Stimulated activated CD8-positive, alpha-beta memory T cell treated with anti-CD3 and anti-CD28 coated beads, Interleukin-15, amount 100 ng/mL, for 48 hours (primary cell): ENCODE measurements around the gene OIP5.
"Not testable (repeated sequence)": the region's sequence is repeated elsewhere in the genome, so short reads cannot be mapped to it uniquely, and the experiment has no call there.

Experiments used
- DNase-seq, 2 donors: peaks; one replicate each; pipeline ENCODE4 v3.0.0-alpha.2; 2020; ENCODE audit warnings: low read depth in 2 of 2

The OIP5 gene

DNA sequence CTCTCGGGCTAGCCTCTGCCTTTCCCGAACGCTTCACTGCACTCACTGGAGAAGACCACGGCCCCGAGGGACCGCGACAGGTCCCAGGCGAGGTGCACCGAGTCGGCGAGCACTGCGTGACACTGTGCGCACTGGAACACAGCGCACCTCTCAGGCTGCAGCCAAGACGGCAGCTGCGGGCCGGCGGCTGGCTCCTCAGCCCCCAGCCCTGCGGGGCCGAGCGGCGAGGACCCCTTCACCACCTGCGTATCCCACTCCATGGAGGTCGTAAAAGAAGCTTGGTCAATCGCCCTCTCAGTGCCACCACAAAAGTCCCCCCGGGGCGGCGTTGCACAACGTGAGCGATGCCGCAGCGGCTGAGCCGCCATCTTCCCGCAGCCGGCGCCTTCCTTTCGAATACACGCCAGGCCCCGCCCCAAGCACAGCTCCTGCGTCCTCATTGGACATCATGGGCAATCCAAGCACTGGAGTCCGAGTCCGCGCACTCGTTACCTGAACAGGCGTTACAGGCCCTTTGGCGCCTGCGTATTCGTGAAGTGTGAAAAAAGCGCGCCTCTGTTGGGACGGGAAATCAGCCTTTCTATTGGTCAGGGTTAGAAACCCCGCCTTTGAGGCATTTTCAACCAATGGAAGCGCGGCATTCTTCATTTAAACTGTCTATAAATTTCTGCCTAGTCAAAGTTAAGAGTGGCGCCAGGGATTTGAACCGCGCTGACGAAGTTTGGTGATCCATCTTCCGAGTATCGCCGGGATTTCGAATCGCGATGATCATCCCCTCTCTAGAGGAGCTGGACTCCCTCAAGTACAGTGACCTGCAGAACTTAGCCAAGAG, at the start of gene OIP5, which contains the start of gene NUSAP1:
Gene OIP5, minus strand, starts transcription at position 398 of the 832 bp plus-strand sequence. Its CDS starts 30 bp downstream, at position 368.
Gene NUSAP1, plus strand, starts transcription at position 688 of the 832 bp plus-strand sequence. Its CDS starts 77 bp downstream, at position 765.
- peak; percentile 96 to 97 for DNase-seq

DNA sequence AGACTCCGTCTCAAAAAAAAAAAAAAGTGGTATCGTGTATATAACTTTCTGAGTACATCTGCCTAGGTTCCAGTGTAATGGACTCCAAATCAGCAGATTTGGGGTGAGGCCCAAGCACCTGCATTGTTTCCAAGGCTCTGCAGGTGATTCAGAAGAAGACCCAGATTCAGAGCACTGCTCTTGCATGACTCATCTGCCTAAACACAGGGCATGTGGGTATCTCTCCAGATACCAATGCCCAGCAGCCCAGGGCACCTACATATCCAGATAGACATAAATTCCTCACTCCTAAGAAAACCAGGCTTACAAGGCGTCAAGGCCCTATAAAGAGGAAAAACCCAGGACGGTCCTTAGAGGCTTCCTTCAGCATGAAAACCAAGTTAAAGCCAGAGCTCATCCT, 45.6 kb upstream of the OIP5 start:
- DNase-seq, result no peak

DNA sequence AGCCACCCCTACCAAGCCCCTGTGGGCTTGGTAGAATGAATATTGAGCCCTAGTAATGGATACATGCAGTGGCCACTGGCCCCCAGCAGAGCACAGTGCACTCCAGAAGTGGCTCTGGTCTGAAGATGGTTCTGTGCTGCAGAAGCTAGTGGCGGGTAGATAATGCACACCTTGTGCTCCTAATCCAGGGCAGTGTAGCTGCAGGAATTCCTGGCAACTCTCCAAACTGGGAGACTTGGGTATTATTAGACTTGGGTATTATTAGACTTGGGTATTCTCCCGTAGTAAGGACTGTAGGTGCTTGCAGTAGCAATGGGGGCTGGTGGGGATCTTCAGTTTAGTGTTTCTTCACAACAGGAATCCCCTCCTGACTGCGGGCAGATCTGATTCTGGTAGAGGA, 35.0 kb upstream of the OIP5 start:
- DNase-seq, result no peak

DNA sequence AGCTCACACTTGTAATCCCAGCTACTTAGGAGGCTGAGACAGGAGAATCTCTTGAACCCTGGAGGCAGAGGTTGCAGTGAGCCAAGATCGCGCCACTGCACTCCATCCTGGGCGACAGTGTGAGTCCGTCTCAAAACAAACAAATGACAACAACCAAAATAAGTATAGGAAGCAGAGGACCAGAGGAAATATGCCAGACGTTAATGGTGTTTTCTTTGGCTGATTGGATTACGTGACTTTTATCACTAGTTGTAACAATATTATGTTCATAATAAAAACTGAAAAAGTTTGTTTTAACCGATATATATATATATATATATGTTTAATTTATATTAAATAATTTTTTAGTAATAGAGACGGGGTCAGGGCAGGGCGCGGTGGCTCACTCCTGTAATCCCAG, 22.0 kb upstream of the OIP5 start:
- DNase-seq, result no peak

DNA sequence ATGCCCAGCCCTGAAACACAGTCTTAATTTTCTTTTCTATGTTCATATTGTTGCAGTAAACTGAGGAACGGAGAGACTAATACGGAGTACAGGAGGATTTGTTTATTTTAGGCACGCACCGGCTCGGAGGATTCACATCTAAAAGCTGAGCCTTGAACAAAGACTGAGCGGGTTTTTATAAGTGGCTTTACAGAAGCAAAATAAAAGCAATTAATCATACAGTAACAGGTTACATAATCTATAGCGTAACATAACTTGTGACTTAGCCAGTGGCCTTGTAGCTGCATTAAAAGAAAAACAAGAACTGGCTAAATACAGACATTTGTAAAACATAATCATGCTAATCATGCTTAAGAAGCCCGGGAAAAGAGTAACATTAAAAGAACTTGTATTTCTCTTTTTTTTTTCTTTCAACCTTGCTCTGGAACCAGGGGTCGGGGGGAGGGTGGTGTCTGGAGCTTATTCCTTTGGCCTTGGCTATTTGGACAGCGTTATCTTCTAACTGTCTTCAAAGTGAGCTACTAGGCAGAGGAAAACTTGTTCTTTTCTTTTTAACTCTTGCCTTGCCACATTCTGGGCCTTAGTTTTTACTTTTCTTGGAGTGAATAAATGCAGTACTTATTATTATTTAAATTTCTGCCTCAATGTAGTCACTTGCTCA, 17.8 kb upstream of the OIP5 start:
- no peak for DNase-seq

DNA sequence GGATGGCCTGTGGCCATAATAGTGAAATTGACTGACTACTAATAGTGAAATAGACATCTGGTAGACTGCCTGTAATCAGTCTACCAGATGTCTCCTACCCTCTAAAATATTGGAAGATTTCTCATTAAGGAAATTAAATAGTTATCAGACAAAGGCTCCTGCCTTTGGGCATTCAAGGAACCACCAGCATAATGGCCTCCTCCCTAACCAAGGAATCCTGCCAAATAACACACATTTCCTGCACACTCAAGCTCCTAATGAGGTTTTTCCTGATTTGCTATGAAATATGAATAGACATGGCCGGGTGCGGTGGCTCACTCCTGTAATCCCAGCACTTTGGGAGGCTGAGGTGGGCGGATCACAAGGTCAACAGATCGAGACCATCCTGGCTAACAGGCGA, 14.8 kb upstream of the OIP5 start:
- no peak for DNase-seq

DNA sequence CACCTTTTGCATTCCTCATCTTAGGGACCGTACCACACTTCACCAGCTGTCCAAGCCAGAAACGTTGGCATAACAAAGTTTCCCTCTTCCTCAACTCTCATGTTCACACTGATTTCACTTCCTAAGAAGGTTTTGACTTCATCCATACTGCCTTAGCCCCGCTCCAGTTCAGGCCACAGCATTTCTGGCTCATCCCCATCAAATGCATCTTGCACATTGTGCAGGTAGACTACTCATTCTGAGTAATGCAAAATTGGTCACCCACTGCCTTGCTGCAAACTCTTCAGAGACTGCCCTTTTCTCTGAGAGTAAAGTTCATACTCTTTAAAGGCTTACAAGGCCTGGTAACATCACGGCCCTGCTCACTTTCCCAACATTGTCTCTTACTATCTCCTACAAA, 9.1 kb upstream of the OIP5 start:
- DNase-seq, result no peak

DNA sequence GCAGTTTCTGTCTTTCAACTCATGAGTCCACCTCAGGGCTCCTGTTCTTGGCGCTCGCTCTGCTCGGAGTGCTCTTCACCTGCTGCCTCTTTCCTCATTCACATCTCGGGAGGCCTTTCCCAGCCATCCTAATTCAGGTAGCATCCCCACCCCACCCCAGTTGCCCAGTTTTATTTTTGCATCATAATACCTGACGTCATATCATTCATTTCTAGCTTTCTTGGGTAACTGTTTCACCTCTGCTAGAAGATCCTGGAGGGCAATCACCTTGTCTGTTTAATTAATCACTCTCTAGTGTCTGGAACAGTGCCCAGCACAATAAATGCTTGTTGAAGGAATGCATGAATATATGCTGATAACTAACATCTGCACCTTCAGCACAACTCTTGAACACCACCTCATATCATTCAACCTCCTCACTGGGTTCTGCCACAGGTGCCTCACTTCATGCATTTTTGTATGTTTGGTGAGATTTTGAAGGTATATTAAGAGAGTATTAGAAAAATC, 7.9 kb upstream of the OIP5 start:
- DNase-seq, result no peak

DNA sequence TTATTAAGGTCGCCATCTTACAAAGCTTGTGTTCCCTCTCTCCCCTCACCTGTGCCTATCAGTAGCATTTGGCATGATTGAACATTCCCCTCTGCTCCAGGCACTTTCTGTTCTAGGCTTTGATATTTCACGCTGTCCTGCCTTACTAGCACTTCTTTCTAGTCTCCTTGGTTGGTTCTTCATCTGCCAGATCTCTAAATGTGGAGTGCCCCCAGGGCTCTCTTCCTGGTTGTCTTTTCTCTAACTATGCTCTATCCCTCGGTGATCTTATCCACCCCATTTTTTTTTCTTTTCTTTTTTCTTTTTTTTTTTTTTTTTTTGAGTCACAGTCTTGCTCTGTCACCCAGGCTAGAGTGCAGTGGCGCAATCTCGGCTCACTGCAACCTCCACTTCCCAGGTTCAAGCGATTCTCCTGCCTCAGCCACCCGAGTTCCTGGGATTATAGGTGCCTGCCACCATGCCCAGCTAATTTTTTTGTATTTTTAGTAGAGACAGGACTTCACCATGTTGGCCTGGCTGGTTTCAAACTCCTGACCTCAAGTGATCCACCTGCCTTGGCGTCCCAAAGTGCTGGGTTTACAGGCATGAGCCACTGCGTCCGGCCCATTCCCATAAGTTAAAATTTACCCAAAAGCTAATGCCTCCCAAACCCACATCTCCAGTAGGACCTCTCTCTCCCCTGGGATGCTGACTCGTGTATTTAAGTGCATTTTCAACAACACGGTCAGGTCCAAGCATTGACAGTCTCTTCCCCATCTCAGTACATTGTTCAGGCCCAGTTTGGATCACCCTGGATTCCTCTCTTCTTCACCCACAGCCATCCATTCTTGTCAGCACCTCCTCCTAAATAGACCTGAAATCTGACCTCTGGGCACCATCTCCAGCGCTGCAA, 5.5 kb upstream of the OIP5 start:
- no peak for DNase-seq

DNA sequence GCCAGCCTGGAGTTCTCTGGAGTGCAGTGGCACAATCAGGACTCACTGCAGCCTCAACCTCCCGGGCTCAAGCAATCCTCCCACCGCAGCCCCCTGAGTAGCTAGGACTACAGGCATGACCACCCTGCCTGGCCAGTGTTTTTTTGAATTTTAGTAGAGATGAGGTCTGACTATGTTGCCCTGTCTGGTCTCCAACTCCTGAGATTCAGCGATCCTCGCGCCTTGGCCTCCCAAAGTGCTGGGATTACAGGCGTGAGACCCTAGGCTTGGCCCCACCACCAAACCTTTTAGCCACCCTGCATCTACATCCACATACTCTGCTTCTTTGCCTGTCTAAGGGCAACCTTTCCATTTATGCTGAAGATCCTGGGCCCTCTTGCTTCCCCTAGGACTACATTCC, 4.7 kb upstream of the OIP5 start:
- no peak for DNase-seq

DNA sequence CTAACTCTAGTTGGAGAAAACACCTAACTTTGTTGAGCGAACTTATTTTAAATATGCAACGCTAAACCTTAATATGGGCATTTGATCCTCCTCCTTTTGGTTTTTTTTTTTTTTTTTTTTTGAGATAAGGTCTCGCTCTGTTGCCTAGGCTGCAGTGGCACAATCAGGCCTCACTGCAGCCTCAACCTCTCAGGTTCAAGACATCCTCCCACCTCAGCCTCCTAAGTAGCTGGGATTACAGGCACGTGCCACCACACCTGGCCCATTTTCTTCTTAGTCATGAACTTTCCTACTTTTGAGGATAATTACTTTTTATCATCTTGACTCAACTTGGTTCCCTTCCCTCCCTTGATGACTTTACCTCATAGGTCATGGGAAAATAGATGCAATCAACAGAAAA, 4.2 kb upstream of the OIP5 start:
- DNase-seq, result no peak

DNA sequence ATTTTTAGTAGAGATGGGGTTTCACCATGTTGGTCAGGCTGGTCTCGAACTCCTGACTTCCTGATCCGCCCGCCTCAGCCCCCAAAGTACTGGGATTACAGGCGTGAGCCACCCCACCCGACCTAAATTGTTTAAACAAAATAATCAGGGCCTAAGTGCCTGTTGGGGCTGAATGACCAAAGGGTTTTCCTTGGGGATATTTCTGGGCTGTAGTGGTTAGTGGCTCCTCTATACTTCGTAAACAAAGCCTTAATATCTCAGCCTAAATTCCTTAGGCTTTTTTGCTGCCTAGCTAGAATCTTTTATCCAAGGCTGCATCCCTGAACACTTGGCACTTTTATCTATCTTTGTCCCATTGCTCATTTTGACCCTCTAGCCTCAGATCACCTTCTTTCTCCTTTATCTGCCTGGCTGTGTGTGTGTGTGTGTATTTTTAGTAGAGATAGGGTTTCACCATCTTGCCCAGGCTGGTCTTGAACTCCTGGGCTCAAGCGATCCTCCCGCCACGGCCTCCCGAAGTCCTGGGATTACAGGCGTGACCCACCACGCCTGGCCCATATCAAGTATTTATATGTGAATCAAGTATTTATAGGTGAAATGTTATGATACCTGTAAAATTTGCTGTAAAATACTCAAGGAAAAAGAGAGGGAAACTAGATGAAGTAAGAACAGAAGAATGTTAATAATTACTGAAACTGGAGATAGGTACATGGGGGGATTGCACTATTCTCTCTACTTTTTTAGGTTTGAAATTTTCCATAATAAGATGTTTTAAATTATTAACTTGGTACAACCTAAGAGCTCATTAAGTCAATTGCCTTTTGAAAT, 2.1 kb upstream of the OIP5 start:
- DNase-seq, result no peak

DNA sequence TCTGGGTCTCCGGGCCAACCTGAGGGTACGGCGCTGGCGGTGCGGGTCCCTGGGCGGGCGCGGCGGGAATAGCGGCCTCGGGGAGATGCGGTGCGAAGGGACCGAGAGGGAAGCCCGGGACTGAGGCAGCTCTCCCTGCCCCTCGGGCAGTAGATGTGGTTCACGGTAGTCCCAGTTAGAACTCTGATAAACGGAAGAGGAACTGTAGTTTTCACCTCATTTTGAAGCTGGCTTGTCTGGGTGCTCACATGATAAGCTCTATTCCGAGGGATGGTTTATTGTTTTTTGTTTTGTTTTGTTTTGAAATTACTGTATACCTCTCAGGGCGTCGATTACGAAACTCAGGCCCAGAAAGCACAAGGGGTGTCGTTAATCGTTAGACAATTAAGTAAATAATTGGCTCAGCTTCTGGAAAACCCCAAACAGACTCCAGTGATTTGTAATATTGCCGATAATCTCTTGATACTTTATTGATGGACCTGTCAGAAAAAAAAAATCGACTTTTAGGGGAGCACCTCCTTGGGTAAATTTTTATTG, 703 bp upstream of the OIP5 start:
- DNase-seq, result no peak

DNA sequence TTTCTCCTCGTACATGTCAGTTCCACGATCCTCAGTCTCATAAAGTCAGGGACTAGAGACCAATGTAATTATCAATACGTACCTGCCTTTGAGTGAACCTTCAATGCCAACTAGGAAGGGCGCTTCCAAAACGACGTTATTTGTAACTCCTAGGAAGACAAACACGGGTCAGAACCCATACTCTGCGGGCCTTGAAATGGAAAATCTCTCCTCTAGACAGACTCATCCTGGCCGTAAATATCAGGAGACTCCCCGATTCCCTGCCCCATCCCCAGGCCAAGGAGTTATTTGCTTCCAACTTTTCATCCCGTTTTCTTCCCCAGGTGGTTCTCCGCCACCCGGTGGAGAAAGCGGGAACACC, 578 bp downstream of the OIP5 start:
- no peak for DNase-seq

DNA sequence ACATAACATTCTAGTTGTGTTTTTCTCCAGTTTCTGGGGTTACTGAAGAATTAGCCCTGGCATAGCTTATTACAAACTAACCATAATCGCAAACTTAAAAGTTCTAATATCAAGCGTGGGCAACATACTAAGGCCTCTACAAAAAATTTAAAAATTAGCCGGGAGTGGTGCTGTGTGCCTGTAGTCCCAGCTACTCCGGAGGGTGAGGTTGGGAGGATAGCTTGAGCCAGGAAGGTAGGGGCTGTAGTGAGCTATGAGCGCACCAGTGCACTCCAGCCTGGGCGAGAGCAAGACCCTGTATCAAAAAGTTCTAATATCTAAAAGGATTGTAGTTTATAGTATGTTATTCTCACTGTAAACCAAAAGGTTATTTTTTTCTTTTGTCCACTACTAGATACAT, 1.1 kb downstream of the OIP5 start:
- no peak for DNase-seq

DNA sequence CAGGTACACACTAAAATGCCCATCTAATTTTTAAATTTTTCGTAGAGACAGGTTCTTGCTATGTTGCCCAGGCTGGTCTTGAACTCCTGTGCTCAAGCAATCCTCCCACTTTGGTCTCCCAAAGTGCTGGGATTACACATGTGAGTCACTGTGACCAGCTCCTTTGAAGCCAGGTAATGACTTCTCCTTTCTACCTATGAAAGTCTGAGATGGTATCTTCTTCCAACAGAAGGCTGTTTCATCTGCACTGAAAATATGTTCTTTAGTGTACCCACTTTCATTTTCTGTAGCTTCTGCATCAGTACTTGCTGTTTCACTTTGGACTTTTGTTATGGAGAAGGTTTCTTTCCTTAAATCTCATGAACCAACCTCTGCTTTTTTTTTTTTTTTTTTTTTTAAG, 8.8 kb downstream of the OIP5 start:
- DNase-seq, result no peak

DNA sequence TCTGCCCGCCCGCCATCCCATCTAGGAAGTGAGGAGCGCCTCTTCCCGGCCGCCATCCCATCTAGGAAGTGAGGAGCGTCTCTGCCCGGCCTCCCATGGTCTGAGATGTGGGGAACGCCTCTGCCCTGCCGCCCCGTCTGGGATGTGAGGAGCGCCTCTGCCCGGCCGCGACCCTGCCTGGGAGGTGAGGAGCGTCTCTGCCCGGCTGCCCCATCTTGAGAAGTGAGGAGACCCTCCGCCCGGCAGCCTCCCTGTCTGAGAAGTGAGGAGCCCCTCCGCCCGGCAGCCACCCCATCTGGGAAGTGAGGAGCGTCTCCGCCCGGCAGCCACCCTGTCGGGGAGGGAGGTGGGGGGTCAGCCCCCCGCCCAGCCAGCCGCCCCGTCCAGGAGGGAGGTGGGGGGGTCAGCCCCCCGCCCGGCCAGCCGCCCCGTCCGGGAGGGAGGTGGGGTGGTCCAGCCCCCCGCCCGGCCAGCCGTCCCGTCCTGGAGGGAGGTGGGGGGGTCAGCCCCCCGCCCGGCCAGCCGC, 11.5 kb downstream of the OIP5 start:
- not testable (repeated sequence) for DNase-seq

DNA sequence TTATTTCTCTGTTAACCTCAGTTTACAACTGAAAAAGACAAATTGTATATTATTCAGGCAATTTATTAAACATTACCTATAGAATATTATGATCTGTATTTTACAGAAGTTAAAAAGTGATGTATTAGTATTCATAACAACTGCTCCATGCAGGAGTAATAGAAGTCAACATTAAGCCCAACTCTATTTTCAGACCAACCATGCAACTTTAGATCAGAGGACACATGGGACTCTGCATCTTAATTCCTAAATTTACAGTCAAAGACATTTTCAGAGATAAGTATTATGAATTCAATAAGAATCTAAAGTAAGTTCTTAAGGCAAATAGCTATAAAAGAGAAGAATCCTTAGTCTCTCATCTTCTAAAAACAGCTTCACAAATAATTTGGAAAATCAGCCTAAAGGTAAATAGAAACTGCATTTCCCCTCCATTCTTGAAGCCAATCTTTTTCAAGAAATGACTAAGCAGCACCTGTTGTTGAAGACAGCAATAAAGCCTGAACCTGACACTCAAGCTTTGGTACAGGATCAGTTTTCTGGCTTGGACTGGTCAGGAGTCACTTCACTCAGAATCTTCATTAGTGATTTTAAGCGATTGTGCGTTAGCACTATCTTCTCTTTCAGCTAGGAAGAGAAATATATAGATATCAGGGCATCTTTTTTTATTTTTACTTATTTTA, 23.0 kb downstream of the OIP5 start:
- no peak for DNase-seq

DNA sequence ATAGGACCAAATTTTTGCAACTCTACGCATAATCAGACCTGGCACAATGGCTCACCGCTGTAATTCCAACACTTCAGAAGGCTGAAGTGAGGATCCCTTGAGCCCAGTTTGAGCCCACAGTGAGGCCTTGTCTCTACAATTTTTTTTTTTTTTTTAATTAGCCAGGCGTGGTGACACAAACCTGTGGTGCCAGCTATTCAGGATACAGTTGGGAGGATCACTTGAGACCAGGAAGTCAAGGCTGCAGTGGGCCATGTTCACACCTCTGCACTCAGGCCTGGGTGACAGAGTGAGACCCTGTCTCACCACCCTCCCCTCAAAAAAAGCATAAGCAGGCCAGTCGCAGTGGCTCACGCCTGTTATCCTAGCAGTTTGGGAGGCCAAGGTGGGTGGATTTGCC, 24.7 kb downstream of the OIP5 start:
- DNase-seq, result no peak

DNA sequence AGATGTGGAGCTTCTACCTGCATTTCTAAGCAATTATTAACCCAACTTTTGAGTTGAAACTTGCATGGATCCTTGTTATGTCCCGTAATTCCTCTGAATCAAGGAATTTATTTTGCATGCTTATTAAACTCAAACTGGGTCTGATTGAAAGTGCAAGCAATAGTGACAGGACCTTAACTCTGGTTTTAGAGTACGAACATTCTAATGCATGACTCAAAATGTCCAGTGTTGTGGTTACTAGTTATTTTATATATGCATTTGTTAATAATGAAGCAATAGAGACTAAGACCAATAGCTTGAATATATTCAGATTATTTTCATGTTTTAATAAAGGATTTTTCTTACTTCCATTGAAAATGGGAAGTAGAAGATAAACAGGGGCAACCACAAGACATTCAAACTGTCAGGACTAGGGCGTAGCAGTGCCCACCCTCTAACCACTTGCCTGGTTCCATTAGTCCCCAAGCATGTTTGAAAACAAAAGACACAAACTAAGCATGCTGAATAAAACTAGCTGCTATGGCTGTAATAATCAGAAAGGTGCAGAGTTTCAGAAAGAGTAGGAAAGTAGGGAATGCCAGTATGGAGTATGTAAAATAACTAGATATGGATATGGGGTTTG, 28.1 kb downstream of the OIP5 start:
- no peak for DNase-seq
